Hindlimb muscle (tissue), 1 donor: ENCODE results near the gene ACOT6. TPM values are rescaled to one million over a fixed set of nuclear protein-coding genes. Genes with fewer than 3 reads are reported as not detected.
"Not testable (repeated sequence)": the region's sequence is repeated elsewhere in the genome, so short reads cannot be mapped to it uniquely, and the experiment has no call there.

Source experiments
- DNase-seq: peaks from one replicate; pipeline ENCODE4 v3.0.0-alpha.2; 2013
- polyA plus RNA-seq: library from polyadenylated mRNA; unstranded; fragments of 120-200 nt; gene quantifications from one replicate; pipeline ENCODE4 v1.2.1, GENCODE V29; 2013; ENCODE audit not compliant: insufficient read length

ACOT6 gene
- polyA plus RNA-seq, 1 donor = 0.19 TPM

DNA sequence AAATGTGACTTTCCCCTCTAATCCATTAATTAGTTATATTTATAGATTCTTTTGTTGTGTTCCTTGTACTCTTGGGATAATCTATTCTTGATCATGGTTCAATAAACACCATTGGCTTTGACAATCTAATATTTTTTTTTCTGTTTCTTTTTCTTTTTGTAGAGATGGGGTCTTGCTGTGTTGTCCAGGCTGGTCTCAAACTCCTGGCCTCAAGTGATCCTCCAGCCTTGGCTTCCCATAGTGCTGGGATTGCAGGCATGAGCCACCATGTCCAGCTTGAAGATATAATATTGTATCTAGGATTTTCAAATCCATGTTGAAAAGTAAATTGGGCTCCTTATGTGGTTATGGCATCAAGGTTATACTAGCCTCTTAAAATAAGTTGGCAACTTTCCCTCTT lies 38.7 kb downstream of the ACOT6 start:
- DNase-seq = no peak

- no peak for DNase-seq
Observed at GRCh38 chr14:73655851-73656250, 43.5 kb downstream of the ACOT6 start.

DNA sequence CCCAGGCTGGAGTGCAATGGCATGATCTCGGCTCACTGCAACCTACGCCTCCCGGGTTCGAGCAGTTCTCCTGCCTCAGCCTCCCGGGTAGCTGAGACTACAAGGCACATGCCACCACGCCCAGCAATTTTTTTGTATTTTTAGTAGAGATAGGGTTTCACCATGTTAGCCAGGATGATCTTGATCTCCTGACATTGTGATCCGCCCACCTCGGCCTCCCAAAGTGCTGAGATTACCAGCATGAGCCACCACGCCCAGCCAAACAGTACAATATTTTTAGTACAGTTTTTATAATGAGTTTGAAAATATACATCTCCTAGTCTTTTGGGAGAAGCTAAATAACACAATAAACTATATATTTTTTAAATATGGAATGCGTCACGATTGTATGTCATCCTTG lies 46.9 kb downstream of the ACOT6 start:
- DNase-seq = not testable (repeated sequence)

GRCh38 chr14:73660511-73660910 lies 48.2 kb downstream of the ACOT6 start:
- DNase-seq = no peak

DNA sequence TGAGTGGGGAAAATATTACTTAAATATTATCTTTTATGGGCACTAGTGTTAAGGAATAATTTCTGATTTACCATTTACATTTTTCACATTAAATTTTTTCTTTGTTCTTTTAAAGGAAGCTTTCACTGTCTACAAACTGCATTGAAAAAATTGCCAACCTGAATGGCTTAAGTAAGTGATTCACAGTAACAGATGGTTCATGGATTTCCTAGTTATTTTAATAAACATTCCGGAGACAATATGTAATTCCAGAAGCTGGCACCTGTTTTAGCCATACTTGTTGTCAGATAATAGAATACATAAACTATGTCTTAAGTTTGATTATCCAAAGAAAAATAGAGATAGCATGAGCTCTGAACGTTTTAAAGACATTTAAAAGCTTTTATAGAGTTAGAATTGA lies 49.6 kb downstream of the ACOT6 start:
- DNase-seq = no peak

DNA sequence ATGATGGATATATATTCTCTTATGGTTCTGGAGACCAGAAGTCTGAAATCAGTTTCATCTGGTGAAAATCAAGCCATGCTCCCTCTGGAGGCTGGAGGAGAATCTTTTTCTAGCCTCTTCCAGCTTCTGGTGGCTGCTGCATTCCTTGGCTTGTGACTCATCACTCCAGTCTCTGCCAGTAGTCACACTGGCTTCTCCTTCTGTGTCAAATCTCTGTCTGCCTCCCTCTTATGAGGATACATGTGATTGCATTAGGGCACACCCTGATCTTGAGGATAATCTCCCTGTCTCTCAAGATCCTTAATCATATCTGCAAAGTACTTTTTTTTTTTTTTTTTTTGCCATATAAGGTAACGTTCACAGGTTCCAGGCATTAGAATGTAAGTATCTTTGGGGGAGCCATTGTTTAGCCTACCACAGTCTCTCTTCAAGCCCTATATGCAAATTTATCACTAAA lies 50.2 kb downstream of the ACOT6 start:
- no peak for DNase-seq

DNA sequence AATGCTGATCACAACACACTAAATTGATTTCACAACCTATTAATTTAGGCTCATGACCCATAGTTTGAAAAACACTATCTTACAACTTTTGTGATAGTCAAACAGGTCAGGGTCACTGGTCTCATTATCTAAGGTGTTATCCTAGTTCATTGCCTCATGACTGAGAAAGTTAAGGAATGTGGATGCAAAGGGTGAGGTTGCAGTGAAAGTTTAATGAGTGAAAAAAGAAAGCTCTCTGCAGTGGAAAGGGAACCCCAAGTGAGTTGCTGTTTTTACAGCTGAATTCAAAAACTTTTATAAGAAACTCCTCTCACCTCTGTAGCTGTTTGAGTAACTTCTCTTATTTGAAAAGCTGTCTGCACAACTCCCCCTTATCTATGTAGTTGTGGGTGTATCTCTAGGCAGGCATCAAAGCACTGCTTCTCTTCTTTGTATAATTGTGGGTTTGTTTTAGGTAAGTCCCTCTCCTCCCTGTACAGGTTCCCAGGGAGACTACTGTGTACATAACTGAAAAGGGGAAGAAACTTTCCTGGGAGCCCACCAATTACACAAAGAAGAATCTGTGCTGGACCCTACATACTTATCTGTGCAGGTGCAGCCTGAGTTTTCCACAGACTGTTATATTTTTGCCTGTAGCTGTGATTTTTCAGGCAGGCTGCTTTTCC lies 51.4 kb downstream of the ACOT6 start:
- DNase-seq = no peak

DNA sequence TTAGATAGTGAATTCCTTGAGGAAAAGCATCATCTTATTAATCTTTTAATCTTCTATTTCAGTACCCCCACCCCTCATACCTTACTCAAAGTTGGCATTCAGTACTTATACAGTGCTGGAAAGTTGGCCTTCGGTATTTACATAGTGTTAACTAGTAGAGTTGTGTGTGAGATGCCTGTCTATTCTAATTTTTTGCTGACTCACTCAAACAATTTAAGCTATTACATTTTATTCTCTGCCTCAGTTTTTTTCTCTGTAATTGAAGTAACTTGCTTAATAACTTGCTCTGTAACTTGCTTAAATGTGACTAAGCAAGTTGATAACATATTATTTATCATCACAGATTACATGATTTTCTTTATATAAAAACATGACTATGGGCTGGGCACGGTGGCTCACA lies 52.8 kb downstream of the ACOT6 start:
- no peak for DNase-seq

GRCh38 chr14:73666583-73666982 lies 54.3 kb downstream of the ACOT6 start:
- no peak for DNase-seq

GRCh38 chr14:73667854-73668253 lies 55.5 kb downstream of the ACOT6 start:
- no peak for DNase-seq

Other genes starting within 250 kb of the ACOT6 start
- 31.3 TPM for gene NUMB, start 154.0 kb upstream of the ACOT6 start, polyA plus RNA-seq
- gene RIOX1, start 121.6 kb upstream of the ACOT6 start, polyA plus RNA-seq = 5.5 TPM
- gene ACOT1, start 75.4 kb upstream of the ACOT6 start, polyA plus RNA-seq = 4.0 TPM
- 1.0 TPM for gene HEATR4, start 53.6 kb upstream of the ACOT6 start, polyA plus RNA-seq
- 27.3 TPM for gene ACOT2, start 43.3 kb upstream of the ACOT6 start, polyA plus RNA-seq
- 0.44 TPM for gene ACOT4, start 20.6 kb upstream of the ACOT6 start, polyA plus RNA-seq
- gene DNAL1, start 32.5 kb downstream of the ACOT6 start, polyA plus RNA-seq = 6.0 TPM
- gene PNMA1, start 101.9 kb downstream of the ACOT6 start, polyA plus RNA-seq = 28.1 TPM
- gene PTGR2, start 239.3 kb downstream of the ACOT6 start, polyA plus RNA-seq = 8.6 TPM